K562 (cell line): ENCODE data around the gene TIMM23.
"Not testable (repeated sequence)": the region's sequence is repeated elsewhere in the genome, so short reads cannot be mapped to it uniquely, and the experiment has no call there.

Source experiments
- CREB1 ChIP-seq, 2 experiments: sonication (generic) in 1 of 2; formaldehyde crosslinking in 1 of 2; IDR thresholded peaks; 2 replicates each; pipeline versions ENCODE4 v1.6.1 to v1.8.0; 2012 to 2022; ENCODE audit warnings: inconsistent platforms in 1 of 2, mild to moderate bottlenecking in 1 of 2, missing genetic modification reagents in 1 of 2, moderate library complexity in 1 of 2
- FOXJ3 ChIP-seq: sonication (generic); formaldehyde crosslinking; IDR thresholded peaks from 2 replicates; pipeline ENCODE4 v1.4.0; 2020; ENCODE audit warnings: mild to moderate bottlenecking, missing genetic modification reagents
- HMG20B ChIP-seq: fragments of 250-450 bp; sonication (Bioruptor Pico); IDR thresholded peaks from 2 replicates; pipeline ENCODE4 v1.5.0; 2021; ENCODE audit warnings: mild to moderate bottlenecking
- PRPF4 ChIP-seq: fragments of 200-400 bp; formaldehyde crosslinking; IDR thresholded peaks from one replicate; pipeline ENCODE4 v1.6.1; 2017; ENCODE audit warnings: low read length, low read depth, mild to moderate bottlenecking; ENCODE audit not compliant: insufficient read depth, poor library complexity, severe bottlenecking
- RBBP5 ChIP-seq: fragments of 200-600 bp; sonication (generic); IDR thresholded peaks from 2 replicates; pipeline ENCODE4 v1.6.1; 2012; ENCODE audit warnings: borderline replicate concordance, mild to moderate bottlenecking, low read length, control low read depth, inconsistent platforms; ENCODE audit not compliant: insufficient read depth, poor library complexity, severe bottlenecking
- SMARCC2 ChIP-seq: fragments of 450-650 bp; IDR thresholded peaks from 2 replicates; pipeline ENCODE4 v1.6.1; 2017; ENCODE audit warnings: antibody characterized with exemption, moderate library complexity, mild to moderate bottlenecking, low read depth
- TEAD4 ChIP-seq, 2 experiments: sonication (generic) in 1 of 2; formaldehyde crosslinking in 1 of 2; IDR thresholded peaks; 2 replicates each; pipeline versions ENCODE4 v1.6.1 to v1.8.0; 2012 to 2022; ENCODE audit warnings: borderline replicate concordance in 1 of 2, inconsistent platforms in 1 of 2, low read length in 1 of 2, mild to moderate bottlenecking in 1 of 2, missing genetic modification reagents in 1 of 2
- TGIF2 ChIP-seq: sonication (generic); formaldehyde crosslinking; IDR thresholded peaks from 2 replicates; pipeline ENCODE4 v1.8.1; 2022; ENCODE audit warnings: mild to moderate bottlenecking, missing genetic modification reagents, moderate library complexity
- ZNF384 ChIP-seq: IDR thresholded peaks from 2 replicates; pipeline ENCODE4 v1.6.1; 2012; ENCODE audit warnings: low read depth, low read length, improper control_type of control experiment
- ZNF445 ChIP-seq: fragments of 250-450 bp; sonication (Bioruptor Pico); IDR thresholded peaks from 2 replicates; pipeline ENCODE4 v1.4.0; 2020; ENCODE audit warnings: low read depth, mild to moderate bottlenecking, moderate library complexity
- ZNF717 ChIP-seq: fragments of 250-450 bp; sonication (Bioruptor Pico); IDR thresholded peaks from 2 replicates; pipeline ENCODE4 v1.5.0; 2021
- TF ChIP-seq, protein P1 (sequence below), 3 experiments: IDR thresholded peaks in 2 of 3; conservative IDR thresholded peaks in 1 of 3; 2 replicates each; pipeline ENCODE4 v1.5.1; 2011 to 2012; ENCODE audit warnings: low read length in 3 of 3, mild to moderate bottlenecking in 3 of 3, control low read depth in 2 of 3, improper control_type of control experiment in 1 of 3, inconsistent platforms in 1 of 3, low read depth in 1 of 3, mixed read lengths in 1 of 3, moderate library complexity in 1 of 3; ENCODE audit not compliant: insufficient read depth in 2 of 3
- TF ChIP-seq, protein P2 (sequence below): sonication (generic); formaldehyde crosslinking; IDR thresholded peaks from 2 replicates; pipeline ENCODE4 v1.8.1; 2023; ENCODE audit warnings: mild to moderate bottlenecking, missing genetic modification reagents

DNA sequence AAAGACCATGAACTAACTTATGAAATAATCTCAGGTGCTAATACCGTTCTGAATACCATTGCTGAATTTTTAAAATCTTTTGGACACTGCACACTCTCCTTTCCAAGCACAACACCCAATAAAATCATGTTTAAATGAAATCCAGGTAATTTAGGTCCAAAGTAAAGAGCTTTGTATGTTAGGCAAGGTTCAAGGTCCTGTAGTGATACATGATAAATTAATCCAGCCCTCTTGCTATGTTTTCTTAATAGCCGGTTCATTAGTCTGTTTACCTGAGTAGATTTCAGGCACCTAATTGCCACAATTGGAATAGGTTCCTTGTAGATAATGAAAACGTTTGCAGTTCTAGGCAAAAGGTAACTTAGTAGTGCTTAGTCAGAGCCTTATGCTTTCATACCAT, 13.3 kb downstream of the TIMM23 start:
- not testable (repeated sequence) for TF ChIP-seq TGIF2 (CRISPR knock-in tag); RBBP5; SMARCC2; TEAD4 (IDR thresholded peaks at IDR 0.05; ENCODE audit: low read length); TEAD4 (CRISPR knock-in tag; IDR thresholded peaks at IDR 0.05; ENCODE audit: borderline replicate concordance); CREB1 (IDR thresholded peaks at IDR 0.05); CREB1 (CRISPR knock-in tag; IDR thresholded peaks at IDR 0.05); ZNF445 (CRISPR knock-in tag); ZNF384; FOXJ3 (CRISPR knock-in tag); HMG20B (CRISPR knock-in tag); PRPF4; ZNF717 (CRISPR knock-in tag)
- TF ChIP-seq, protein P1, sequence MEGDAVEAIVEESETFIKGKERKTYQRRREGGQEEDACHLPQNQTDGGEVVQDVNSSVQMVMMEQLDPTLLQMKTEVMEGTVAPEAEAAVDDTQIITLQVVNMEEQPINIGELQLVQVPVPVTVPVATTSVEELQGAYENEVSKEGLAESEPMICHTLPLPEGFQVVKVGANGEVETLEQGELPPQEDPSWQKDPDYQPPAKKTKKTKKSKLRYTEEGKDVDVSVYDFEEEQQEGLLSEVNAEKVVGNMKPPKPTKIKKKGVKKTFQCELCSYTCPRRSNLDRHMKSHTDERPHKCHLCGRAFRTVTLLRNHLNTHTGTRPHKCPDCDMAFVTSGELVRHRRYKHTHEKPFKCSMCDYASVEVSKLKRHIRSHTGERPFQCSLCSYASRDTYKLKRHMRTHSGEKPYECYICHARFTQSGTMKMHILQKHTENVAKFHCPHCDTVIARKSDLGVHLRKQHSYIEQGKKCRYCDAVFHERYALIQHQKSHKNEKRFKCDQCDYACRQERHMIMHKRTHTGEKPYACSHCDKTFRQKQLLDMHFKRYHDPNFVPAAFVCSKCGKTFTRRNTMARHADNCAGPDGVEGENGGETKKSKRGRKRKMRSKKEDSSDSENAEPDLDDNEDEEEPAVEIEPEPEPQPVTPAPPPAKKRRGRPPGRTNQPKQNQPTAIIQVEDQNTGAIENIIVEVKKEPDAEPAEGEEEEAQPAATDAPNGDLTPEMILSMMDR (IDR thresholded peaks at IDR 0.05 in 2 of 3, conservative IDR thresholded peaks at IDR 0.05 in 1 of 3; ENCODE audit: insufficient read depth in 2 of 3, low read depth in 1 of 3, low read length in 3 of 3) = not testable (repeated sequence)
- TF ChIP-seq, protein P2, sequence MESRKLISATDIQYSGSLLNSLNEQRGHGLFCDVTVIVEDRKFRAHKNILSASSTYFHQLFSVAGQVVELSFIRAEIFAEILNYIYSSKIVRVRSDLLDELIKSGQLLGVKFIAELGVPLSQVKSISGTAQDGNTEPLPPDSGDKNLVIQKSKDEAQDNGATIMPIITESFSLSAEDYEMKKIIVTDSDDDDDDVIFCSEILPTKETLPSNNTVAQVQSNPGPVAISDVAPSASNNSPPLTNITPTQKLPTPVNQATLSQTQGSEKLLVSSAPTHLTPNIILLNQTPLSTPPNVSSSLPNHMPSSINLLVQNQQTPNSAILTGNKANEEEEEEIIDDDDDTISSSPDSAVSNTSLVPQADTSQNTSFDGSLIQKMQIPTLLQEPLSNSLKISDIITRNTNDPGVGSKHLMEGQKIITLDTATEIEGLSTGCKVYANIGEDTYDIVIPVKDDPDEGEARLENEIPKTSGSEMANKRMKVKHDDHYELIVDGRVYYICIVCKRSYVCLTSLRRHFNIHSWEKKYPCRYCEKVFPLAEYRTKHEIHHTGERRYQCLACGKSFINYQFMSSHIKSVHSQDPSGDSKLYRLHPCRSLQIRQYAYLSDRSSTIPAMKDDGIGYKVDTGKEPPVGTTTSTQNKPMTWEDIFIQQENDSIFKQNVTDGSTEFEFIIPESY (CRISPR knock-in tag) = not testable (repeated sequence)
